HUES6 (cell line): ENCODE measurements around the gene LY86.

ENCODE experiments used
- H3K27ac ChIP-seq: 2 replicates; pipeline ENCODE4 v1.7.0; 2013; ENCODE audit warnings: low read depth, mild to moderate bottlenecking, low read length, inconsistent platforms
- H3K27me3 ChIP-seq: 2 replicates; pipeline ENCODE4 v1.6.1; 2013; ENCODE audit warnings: low read length; ENCODE audit not compliant: control insufficient read depth, insufficient read depth
- H3K36me3 ChIP-seq: 2 replicates; pipeline ENCODE4 v1.6.1; 2013; ENCODE audit warnings: low read length; ENCODE audit not compliant: control insufficient read depth, insufficient read depth
- H3K4me1 ChIP-seq: 2 replicates; pipeline ENCODE4 v1.6.1; 2013; ENCODE audit warnings: low read length; ENCODE audit not compliant: control insufficient read depth, insufficient read depth
- H3K4me3 ChIP-seq: 2 replicates; pipeline ENCODE4 v1.5.1; 2013; ENCODE audit warnings: low read depth, low read length
- H3K9ac ChIP-seq: one replicate; pipeline ENCODE4 v1.6.1; 2013; ENCODE audit warnings: mild to moderate bottlenecking, low read length
- H3K9me3 ChIP-seq: 2 replicates; pipeline ENCODE4 v1.6.1; 2013; ENCODE audit warnings: low read depth, low read length; ENCODE audit not compliant: control insufficient read depth, insufficient read depth

Gene LY86

GRCh38 chr6:6645261-6645917, 56.9 kb downstream of the LY86 start:
- Histone ChIP-seq H3K9ac (no peak overlapping the region), H3K4me3 (no peak overlapping the region), H3K27ac (no peak overlapping the region), H3K4me1 (no peaks in the 10 kb centered on the region), H3K9me3 (0 out of 2 replicates have a peak, but pooled peaks cover 4% of the 10 kb centered on the region), H3K27me3 (no peaks in the 10 kb centered on the region), H3K36me3 (no peaks in the 10 kb centered on the region)

- Histone ChIP-seq H3K36me3 (no peaks in the 10 kb centered on the region), H3K4me3 (no peak overlapping the region), H3K27ac (no peak overlapping the region), H3K27me3 (no peaks in the 10 kb centered on the region), H3K9ac (no peak overlapping the region), H3K9me3 (0 out of 2 replicates have a peak, but pooled peaks cover 4% of the 10 kb centered on the region), H3K4me1 (no peaks in the 10 kb centered on the region)
These were observed 57.9 kb downstream of the LY86 start for GRCh38 chr6:6646384-6646783.

- Histone ChIP-seq H3K9me3 (0 out of 2 replicates have a peak, but pooled peaks cover 4% of the 10 kb centered on the region), H3K36me3 (no peaks in the 10 kb centered on the region), H3K27me3 (no peaks in the 10 kb centered on the region), H3K4me1 (no peaks in the 10 kb centered on the region), H3K9ac (no peak overlapping the region), H3K4me3 (no peak overlapping the region), H3K27ac (no peak overlapping the region)
These were observed 58.3 kb downstream of the LY86 start for GRCh38 chr6:6646859-6647258.

GRCh38 chr6:6648692-6649343, 60.3 kb downstream of the LY86 start:
- no peak overlapping the region for H3K9ac ChIP-seq
- no peak overlapping the region for H3K27ac ChIP-seq
- H3K4me1 ChIP-seq = no peaks in the 10 kb centered on the region
- no peak overlapping the region for H3K4me3 ChIP-seq
- no peaks in the 10 kb centered on the region for H3K36me3 ChIP-seq
- 0 out of 2 replicates have a peak, but pooled peaks cover 4% of the 10 kb centered on the region for H3K9me3 ChIP-seq
- peaks cover 17% of the 10 kb centered on the region for H3K27me3 ChIP-seq

- no peak overlapping the region for H3K27ac ChIP-seq
- no peaks in the 10 kb centered on the region for H3K36me3 ChIP-seq
- H3K9ac ChIP-seq = no peak overlapping the region
- no peak overlapping the region for H3K4me3 ChIP-seq
- no peaks in the 10 kb centered on the region for H3K4me1 ChIP-seq
- peaks cover 19% of the 10 kb centered on the region for H3K27me3 ChIP-seq
- 0 out of 2 replicates have a peak, but pooled peaks cover 4% of the 10 kb centered on the region for H3K9me3 ChIP-seq
These were observed 61.4 kb downstream of the LY86 start for GRCh38 chr6:6649824-6650349.

GRCh38 chr6:6650839-6651238, 62.3 kb downstream of the LY86 start:
- Histone ChIP-seq H3K27me3 (peaks cover 22% of the 10 kb centered on the region), H3K4me1 (no peaks in the 10 kb centered on the region), H3K4me3 (no peak overlapping the region), H3K36me3 (no peaks in the 10 kb centered on the region), H3K27ac (no peak overlapping the region), H3K9ac (no peak overlapping the region), H3K9me3 (0 out of 2 replicates have a peak, but pooled peaks cover 4% of the 10 kb centered on the region)

GRCh38 chr6:6651335-6651734, 62.8 kb downstream of the LY86 start:
- 0 out of 2 replicates have a peak, but pooled peaks cover 4% of the 10 kb centered on the region for H3K9me3 ChIP-seq
- H3K36me3 ChIP-seq = no peaks in the 10 kb centered on the region
- H3K27me3 ChIP-seq = peaks cover 22% of the 10 kb centered on the region
- no peak overlapping the region for H3K9ac ChIP-seq
- no peaks in the 10 kb centered on the region for H3K4me1 ChIP-seq
- H3K27ac ChIP-seq = no peak overlapping the region
- H3K4me3 ChIP-seq = no peak overlapping the region

GRCh38 chr6:6652932-6653331, 64.4 kb downstream of the LY86 start:
- peaks cover 15% of the 10 kb centered on the region; the same call in 1 of the 2 replicates for H3K9me3 ChIP-seq
- no peak overlapping the region for H3K9ac ChIP-seq
- H3K36me3 ChIP-seq = no peaks in the 10 kb centered on the region
- H3K27ac ChIP-seq = no peak overlapping the region
- H3K4me3 ChIP-seq = no peak overlapping the region
- H3K27me3 ChIP-seq = peaks cover 22% of the 10 kb centered on the region
- H3K4me1 ChIP-seq = no peaks in the 10 kb centered on the region

- H3K9ac ChIP-seq = no peak overlapping the region
- H3K27me3 ChIP-seq = peaks cover 22% of the 10 kb centered on the region
- no peak overlapping the region for H3K4me3 ChIP-seq
- no peak overlapping the region for H3K27ac ChIP-seq
- no peaks in the 10 kb centered on the region for H3K36me3 ChIP-seq
- peaks cover 11% of the 10 kb centered on the region; the same call in 1 of the 2 replicates for H3K9me3 ChIP-seq
- no peaks in the 10 kb centered on the region for H3K4me1 ChIP-seq
These were observed 66.4 kb downstream of the LY86 start for GRCh38 chr6:6654599-6655575.

- Histone ChIP-seq H3K9ac (no peak overlapping the region), H3K4me3 (no peak overlapping the region), H3K4me1 (no peaks in the 10 kb centered on the region), H3K9me3 (peaks cover 11% of the 10 kb centered on the region; the same call in 1 of the 2 replicates), H3K27me3 (peaks cover 22% of the 10 kb centered on the region), H3K36me3 (no peaks in the 10 kb centered on the region), H3K27ac (no peak overlapping the region)
These were observed 67.3 kb downstream of the LY86 start for GRCh38 chr6:6655805-6656251.
